K562 treated with DMSO at 1 percent for 4 hours (cell line): ENCODE results near the gene DNAJC9. TPM values are rescaled to one million over a fixed set of nuclear protein-coding genes. Genes with fewer than 3 reads are reported as not detected.

Source experiments
- total RNA-seq: library from RNA; unstranded; fragments of 300-600 nt; gene quantifications from 2 replicates; pipeline ENCODE4 v1.2.3, GENCODE V29; 2022; ENCODE audit not compliant: insufficient read depth

Gene DNAJC9, protein sequence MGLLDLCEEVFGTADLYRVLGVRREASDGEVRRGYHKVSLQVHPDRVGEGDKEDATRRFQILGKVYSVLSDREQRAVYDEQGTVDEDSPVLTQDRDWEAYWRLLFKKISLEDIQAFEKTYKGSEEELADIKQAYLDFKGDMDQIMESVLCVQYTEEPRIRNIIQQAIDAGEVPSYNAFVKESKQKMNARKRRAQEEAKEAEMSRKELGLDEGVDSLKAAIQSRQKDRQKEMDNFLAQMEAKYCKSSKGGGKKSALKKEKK
- total RNA-seq: 69.9 and 74.2 TPM in 2 replicates

DNA sequence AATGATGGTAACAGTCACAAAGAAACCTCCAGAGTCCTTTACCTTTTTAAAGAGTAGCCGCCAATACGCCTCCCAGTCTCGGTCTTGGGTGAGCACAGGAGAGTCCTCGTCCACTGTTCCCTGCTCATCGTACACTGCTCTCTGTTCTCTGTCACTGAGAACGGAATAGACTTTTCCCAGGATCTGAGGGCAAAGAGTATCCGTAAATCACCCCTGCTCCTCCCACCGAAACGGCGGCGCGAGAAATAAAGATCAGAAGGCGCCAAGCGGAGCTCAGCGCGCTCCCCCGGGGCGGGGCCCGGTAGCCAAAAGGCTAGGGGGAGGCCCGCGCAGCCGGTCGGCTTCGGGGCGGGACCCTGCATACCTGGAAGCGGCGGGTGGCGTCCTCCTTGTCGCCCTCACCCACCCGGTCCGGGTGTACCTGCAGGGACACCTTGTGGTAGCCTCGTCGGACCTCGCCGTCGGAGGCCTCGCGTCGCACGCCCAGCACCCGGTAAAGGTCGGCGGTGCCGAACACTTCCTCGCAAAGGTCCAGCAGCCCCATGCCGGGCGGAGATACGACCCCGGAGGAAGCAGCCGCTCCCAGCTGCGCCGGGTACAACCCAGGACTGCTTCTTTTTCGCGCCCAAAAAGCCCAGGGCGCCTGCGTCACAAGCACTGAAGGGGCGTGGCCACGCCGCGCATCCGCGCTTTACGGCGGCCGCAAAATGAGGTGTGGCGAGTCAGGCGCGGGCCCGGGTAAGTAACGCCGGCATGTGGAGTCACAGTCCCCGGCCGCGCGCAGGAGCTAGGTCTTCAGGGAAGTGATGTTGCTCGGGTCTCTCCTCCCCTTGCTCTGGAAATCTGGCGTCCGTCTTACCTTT lies at the start of gene DNAJC9:
TSS of gene DNAJC9 (minus strand) at position 610 of the 863 bp plus-strand sequence. CDS start at position 544, 66 bp downstream.

DNA sequence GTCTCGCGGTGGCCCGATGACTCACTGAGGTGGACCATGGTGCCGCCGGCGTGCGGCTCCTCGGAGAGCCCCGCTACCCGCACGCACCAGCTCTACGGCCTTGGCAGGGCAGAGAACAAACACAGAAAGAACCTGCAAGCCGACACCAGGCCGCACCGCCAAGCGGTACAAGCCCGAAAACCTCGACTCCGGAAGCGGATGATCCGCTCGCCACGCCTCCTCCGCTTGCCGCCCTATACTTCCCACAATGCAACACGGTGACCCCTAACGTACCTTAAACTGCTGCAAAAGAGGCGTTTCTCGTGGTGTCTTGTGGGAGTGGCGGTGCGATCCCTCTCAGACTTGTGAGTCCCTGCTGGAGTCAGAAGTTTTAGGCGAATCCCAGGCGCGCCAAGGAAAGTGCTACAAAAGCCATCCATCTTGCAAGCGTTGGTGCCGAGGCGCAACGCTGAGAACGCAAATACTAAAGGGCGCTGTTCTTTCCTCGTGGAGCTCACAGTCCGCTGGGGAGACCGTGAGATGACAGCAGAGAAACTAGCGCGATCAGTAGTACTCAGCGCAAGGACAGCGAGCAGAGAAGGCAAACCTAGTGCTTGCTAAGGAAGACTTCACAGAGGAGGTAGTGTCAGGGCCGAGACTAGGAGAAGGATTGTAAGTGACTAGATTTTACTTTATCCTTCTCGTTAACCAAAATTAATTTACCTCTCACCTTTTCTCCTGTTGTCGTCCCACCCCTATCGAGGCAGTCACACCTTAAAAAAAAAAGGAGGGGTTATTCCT lies 5.6 kb upstream of the DNAJC9 start, which contains the start of gene MRPS16:
TSS of gene MRPS16 (minus strand) at position 200 of the 780 bp plus-strand sequence. CDS start at position 38, 162 bp downstream.

Other genes starting within 250 kb of the DNAJC9 start
- gene P4HA1, start 150.4 kb downstream of the DNAJC9 start, total RNA-seq: 25.8 and 25.9 TPM in 2 replicates
- 4.6 and 4.9 TPM in 2 replicates for gene NUDT13, start 136.8 kb downstream of the DNAJC9 start, total RNA-seq
- 14.2 and 17.4 TPM in 2 replicates for gene ECD, start 79.2 kb downstream of the DNAJC9 start, total RNA-seq
- gene FAM149B1, start 79.1 kb downstream of the DNAJC9 start, total RNA-seq: 10.2 and 11.8 TPM in 2 replicates
- gene MRPS16, start 5.4 kb upstream of the DNAJC9 start, total RNA-seq: 59.7 and 59.9 TPM in 2 replicates
- gene CFAP70, start 111.6 kb upstream of the DNAJC9 start, total RNA-seq: 2.0 and 2.9 TPM in 2 replicates
- gene ANXA7, start 166.8 kb upstream of the DNAJC9 start, total RNA-seq: 73.3 and 91.6 TPM in 2 replicates
- 2.6 and 3.2 TPM in 2 replicates for gene MSS51, start 186.3 kb upstream of the DNAJC9 start, total RNA-seq
- 15.7 and 16.5 TPM in 2 replicates for gene PPP3CB, start 248.8 kb upstream of the DNAJC9 start, total RNA-seq